ENCODE results near the gene USHBP1.

Gene USHBP1

DNA sequence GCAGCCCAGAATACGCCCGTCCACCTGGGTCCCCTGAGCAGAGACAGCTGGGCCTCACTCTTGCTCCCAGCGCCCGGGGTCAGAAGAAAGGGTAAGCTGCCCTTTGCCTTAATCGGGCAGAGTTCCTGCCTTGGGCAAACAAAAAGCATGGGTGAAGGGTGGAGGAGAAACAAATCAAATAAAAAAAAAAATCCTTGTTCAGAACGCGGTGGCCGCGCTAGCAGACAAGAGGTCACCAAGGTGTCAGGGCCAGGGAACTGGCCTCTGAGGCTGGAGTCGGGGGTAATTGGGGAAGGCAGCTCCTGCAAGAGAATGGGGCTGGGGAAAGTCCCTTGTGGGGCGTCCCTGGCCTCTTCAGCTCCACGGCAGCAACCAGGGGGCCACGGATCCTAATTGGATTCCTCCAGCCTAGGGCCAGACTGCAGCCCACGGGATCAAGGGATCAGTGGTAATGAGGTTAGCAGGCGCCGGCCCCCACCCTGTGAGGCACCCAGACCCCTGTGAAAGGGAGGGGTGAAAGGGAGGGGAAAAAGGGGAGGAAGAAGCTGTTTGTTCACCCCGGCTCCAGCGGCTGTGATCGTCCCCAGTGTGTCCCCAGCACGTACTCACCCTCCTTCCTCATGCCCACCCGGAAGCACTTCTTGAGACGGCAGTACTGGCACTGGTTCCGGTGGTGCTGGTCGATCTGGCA is 24.3 kb downstream of the USHBP1 start:
- DNase-seq (ENCODE audit: low read depth) = no peak

GRCh38 chr19:17237747-17238706 is 26.5 kb downstream of the USHBP1 start:
- DNase-seq (ENCODE audit: low read depth) = no peak

- DNase-seq (ENCODE audit: low read depth) = no peak
Observed at GRCh38 chr19:17236811-17237543, 27.6 kb downstream of the USHBP1 start.

DNA sequence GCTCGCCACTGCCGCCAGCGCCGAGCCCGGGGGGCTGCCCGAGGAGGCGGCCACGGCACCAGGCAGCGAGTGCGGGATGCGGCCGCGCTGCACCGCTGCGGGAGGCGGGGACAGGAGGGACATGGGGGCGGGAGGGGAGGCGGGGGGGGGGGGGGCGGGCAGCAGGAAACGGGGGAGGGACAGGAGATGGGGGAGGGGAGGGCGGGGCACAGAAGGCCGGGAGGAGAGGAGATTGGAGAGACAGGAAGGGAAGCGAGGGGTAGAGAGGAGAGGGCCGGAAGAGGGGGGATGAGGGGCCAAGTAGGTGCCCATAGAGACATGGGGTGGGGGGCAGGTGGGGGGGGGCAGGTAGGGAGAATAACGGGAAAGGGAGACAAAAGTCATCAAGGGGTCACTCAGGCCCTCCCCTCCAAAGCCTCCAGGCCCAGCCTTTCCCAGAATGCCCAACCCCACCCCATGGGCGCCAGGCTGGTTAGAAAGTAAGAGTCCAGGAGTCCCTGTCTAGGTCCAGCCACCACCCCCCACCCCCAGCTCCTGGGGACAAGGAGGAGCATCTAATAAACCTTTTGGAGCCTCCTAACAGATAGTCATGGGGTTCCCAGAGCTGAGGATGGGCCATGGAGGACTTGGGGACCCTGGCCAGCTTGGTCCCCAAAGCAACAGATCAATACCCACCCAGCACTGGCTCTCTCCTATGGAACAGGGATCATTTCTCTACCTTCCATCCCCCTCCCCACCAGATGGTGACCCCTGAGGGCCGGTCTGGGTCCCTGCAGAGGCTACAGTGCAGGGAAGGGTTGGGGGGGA is 28.4 kb downstream of the USHBP1 start:
- no peak for DNase-seq (ENCODE audit: low read depth)

- no peak for DNase-seq (ENCODE audit: low read depth)
Observed at GRCh38 chr19:17235300-17235970, 29.1 kb downstream of the USHBP1 start.

- DNase-seq (ENCODE audit: low read depth) = no peak
Observed at GRCh38 chr19:17234911-17235299, 29.6 kb downstream of the USHBP1 start.

- DNase-seq (ENCODE audit: low read depth) = no peak
Observed at GRCh38 chr19:17232258-17232657, 32.3 kb downstream of the USHBP1 start.

DNA sequence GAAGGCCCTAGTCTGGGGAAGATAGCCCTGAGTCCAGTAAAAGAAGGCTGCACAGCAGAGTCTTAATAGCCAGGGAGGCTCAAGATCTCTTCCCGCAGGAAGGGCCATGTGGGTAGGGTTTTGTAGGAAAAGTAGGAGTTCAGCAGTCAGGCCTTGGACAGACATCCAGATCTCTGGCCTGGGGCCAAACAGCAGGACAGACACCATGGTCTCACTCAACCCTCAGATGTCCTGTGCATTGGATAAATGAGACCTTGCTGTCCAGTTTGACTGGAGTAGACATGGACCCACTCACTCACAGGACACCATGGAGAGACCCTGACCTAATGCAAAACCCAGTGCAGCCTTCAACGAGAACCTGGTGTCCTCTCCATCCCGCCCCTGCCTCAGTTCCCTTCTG is 34.7 kb downstream of the USHBP1 start:
- DNase-seq (ENCODE audit: low read depth) = no peak

GRCh38 chr19:17227798-17228367 is 36.7 kb downstream of the USHBP1 start:
- no peak for DNase-seq (ENCODE audit: low read depth)

- DNase-seq (ENCODE audit: low read depth) = peak; percentile 84
Observed at GRCh38 chr19:17226002-17226933, 38.3 kb downstream of the USHBP1 start, which contains the start of gene OCEL1. Gene OCEL1, plus strand, starts transcription at chr19:17226226. Its CDS starts 22 bp downstream, at chr19:17226248.

GRCh38 chr19:17225053-17225452 is 39.5 kb downstream of the USHBP1 start:
- no peak for DNase-seq (ENCODE audit: low read depth)

- no peak for DNase-seq (ENCODE audit: low read depth)
Observed at GRCh38 chr19:17220207-17220758, 44.3 kb downstream of the USHBP1 start.

DNA sequence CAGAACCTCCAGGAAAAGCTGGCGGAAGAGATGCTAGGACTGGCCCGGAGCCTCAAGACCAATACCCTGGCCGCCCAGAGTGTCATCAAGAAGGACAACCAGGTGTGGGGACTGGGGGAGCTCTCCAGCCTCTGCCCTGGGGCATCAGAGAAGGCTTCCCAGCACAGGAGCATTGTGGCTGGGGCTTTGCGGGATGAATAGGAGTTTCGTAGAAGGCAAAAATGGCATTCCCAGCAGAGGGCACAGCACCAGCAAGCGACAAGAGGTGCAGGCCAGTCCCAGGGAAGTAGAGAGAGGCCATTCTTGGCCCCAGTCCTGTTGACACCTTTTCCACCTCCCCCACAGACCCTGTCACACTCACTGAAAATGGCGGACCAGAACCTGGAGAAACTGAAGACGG is 45.3 kb downstream of the USHBP1 start:
- no peak for DNase-seq (ENCODE audit: low read depth)

DNA sequence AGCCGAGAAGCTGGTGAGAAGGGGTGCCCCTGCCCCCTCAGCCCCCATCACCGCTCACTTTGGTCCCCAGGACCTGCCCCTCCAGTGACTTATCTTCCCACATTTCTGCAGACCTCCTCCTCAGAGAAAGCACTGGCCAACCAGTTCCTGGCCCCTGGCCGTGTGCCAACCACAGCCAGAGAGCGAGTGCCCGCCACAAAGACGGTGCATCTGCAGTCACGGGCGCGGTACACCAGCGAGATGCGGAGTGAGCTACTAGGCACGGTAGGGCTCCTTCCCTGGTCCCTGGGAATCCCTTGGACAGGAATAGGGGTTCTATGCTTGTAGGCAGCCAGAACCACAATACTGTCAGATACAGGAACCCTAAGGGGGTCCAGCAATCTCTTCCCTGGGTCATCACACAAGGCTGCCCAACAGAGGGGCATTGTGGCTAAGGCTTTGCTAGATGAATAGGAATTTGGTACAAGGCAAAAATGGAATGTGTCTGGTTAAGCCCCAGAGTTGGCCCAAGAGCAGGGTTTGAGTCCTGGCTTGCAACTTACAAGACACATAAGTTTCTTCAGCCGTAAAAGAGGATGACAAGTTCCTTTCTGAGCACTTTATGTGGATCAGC is 48.4 kb downstream of the USHBP1 start:
- no peak for DNase-seq (ENCODE audit: low read depth)

DNA sequence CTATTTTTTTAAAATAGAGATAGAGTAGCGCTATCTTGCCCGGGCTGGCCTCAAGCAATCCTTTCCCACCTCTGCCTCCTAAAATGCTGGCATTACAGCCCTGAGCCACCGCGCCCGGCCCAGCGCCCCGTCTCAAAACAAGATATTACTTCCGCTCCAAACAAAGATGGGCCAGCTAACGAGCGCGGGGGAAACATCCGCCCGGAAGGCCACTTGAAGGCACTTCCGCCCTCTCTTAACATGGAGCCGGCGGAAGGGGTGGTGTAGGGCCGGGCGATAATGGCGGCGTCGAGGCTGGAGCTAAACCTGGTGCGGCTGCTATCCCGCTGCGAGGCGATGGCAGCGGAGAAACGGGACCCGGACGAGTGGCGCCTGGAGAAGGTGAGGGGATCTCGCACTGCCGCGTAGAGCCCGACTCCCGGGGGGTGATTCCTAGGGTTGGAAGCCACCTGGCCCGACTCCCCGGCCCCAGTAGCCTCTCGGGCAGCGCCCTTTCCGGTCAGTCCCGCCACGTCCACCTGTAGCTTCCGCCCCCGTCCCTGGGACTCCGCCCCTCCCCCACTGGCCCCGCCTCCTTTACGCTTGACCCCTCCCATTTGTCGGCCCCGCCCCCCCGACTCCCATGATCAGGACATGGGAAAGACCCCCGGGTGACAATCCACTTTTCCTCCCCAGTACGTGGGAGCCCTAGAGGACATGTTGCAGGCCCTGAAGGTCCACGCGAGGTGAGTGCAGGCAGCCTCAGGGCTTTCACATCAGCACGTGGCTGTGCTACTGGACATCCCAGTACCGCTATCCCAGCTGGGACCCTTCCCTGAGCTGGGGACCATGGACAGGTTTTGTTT is 49.2 kb downstream of the USHBP1 start, which contains the start of gene USE1:
TSS of gene USE1 (plus strand) at position 231 of the 845 bp plus-strand sequence. CDS start at position 280, 49 bp downstream.
- peak; percentile 69 for DNase-seq (ENCODE audit: low read depth)

- DNase-seq (ENCODE audit: low read depth) = no peak
Observed at GRCh38 chr19:17214508-17215126, 49.9 kb downstream of the USHBP1 start.

DNA sequence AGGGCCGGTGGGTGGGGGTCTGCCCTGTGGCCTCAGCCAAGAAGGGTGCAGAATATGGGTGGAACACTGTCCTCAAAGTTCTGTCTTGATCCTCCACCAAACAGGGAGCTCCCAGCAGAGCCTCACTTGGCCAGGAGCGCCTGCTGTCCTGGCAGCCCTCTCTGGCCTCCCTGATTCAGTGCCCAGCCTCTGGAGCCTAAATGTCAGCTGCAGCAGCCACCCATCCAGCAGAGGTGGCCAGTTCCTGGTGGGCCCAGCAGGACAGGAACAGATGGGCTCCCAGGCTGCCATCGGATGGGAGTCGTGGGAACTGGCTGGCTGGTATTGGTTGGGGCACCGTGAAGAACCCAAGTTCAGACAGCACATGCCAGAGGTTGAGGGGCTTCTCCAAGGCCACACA is 51.2 kb downstream of the USHBP1 start:
- DNase-seq (ENCODE audit: low read depth) = no peak

All from stimulated activated CD8-positive, alpha-beta memory T cell treated with anti-CD3 and anti-CD28 coated beads, Interleukin-15, amount 100 ng/mL, for 24 hours (primary cell).